NT2/D1 (cell line): ENCODE measurements around the gene LNPK.

Experiments
- DNase-seq: peaks from one replicate; pipeline ENCODE4 v3.0.0-alpha.2; 2011; ENCODE audit warnings: low read depth, low spot score
- H3K27me3 ChIP-seq: 2 replicates; pipeline ENCODE4 v1.6.0; 2011; ENCODE audit warnings: mild to moderate bottlenecking; ENCODE audit not compliant: insufficient read length, insufficient read depth
- H3K36me3 ChIP-seq: 2 replicates; pipeline ENCODE4 v1.6.1; 2011; ENCODE audit warnings: mild to moderate bottlenecking, low read length, mixed read lengths; ENCODE audit not compliant: insufficient read depth, insufficient read length
- H3K4me1 ChIP-seq: 2 replicates; pipeline ENCODE4 v1.5.1; 2011; ENCODE audit not compliant: insufficient read depth, insufficient read length
- H3K4me3 ChIP-seq: 2 replicates; pipeline ENCODE4 v1.5.1; 2011; ENCODE audit warnings: low read depth; ENCODE audit not compliant: insufficient read length
- H3K9ac ChIP-seq: 2 replicates; pipeline ENCODE4 v1.6.0; 2011; ENCODE audit warnings: low read depth; ENCODE audit not compliant: insufficient read length
- H3K9me3 ChIP-seq: 2 replicates; pipeline ENCODE4 v1.5.1; 2011; ENCODE audit warnings: mild to moderate bottlenecking, low read length; ENCODE audit not compliant: insufficient read depth
- SUZ12 ChIP-seq: IDR thresholded peaks from 2 replicates; pipeline ENCODE4 v1.6.1; 2011; ENCODE audit not compliant: insufficient read length, insufficient read depth; ENCODE audit errors: extremely low read depth
- YY1 ChIP-seq: IDR thresholded peaks from 2 replicates; pipeline ENCODE4 v1.6.1; 2011; ENCODE audit not compliant: insufficient read length, insufficient read depth
- ZNF274 ChIP-seq: IDR thresholded peaks from 2 replicates; pipeline ENCODE4 v1.6.1; 2011; ENCODE audit warnings: mild to moderate bottlenecking, low read depth, low read length

Gene LNPK

GRCh38 chr2:175883586-175884194 lies 118.4 kb downstream of the LNPK start:
- TF ChIP-seq YY1 (no peak), SUZ12 (no peak), ZNF274 (no peak)
- H3K9ac ChIP-seq, result no peak overlapping the region
- DNase-seq, result no peak
- no peak overlapping the region for H3K4me3 ChIP-seq
- H3K9me3 ChIP-seq, result no peaks in the 10 kb centered on the region
- H3K27me3 ChIP-seq, result no peaks in the 10 kb centered on the region
- no peaks in the 10 kb centered on the region for H3K4me1 ChIP-seq
- no peaks in the 10 kb centered on the region for H3K36me3 ChIP-seq

DNA sequence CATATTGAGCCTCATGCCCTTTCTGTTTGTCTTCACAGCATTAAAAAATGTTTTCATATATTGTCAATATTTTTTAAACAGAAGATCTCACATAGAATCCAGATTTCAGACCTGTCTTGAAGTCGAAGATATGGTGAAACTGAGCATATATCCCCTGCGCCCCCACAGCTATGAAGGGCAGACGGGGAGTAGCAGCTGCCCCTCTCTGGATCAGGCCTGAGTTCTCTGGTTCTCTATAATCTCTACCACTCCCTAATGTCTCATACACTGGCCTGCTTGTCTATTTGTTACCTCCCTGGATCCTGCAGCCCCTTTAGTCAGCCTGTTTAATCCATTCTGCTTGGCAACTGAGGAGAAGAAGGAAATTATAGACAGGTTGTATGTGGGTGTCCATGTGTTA lies 122.4 kb downstream of the LNPK start:
- Histone ChIP-seq H3K36me3 (no peaks in the 10 kb centered on the region), H3K27me3 (no peaks in the 10 kb centered on the region), H3K4me3 (no peak overlapping the region), H3K9ac (no peak overlapping the region), H3K4me1 (no peaks in the 10 kb centered on the region), H3K9me3 (no peaks in the 10 kb centered on the region)
- no peak for TF ChIP-seq ZNF274
- TF ChIP-seq YY1, result no peak
- no peak for TF ChIP-seq SUZ12
- no peak for DNase-seq

DNA sequence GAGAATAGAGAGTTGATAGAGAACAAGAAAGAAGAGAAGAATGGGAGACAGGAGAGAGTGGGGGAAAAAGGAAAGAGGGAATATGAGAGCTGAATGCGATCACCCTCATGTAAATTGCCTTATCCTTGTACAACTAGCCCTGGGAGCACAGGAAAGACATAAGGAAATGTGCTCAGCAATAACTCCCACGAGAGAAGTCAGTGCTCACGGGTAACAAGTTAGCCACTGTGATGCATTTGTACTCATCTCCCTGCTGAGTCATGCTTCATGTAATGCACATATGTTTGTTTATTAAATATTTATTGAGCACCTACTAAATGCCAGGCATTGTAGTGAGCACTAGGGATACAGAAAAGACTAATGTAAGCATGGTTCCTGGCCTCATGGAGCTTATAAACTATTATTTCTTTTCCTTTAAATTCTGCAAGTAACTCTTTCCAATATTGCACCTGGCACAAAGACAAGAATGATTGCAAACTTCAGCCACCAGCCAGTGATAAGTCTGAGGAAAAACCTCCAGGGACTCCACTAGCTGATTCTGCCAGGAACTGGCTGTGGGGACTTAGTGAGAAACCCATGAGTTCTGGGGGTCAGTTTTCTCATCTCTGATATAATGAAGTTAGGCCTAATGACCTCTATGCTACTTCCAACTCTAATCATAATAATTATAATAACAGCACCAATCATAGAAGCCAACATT lies 124.1 kb downstream of the LNPK start:
- Histone ChIP-seq H3K27me3 (no peaks in the 10 kb centered on the region), H3K9ac (no peak overlapping the region), H3K36me3 (no peaks in the 10 kb centered on the region), H3K9me3 (no peaks in the 10 kb centered on the region), H3K4me1 (no peaks in the 10 kb centered on the region), H3K4me3 (no peak overlapping the region)
- no peak for DNase-seq
- no peak for TF ChIP-seq SUZ12
- TF ChIP-seq YY1, result no peak
- no peak for TF ChIP-seq ZNF274

GRCh38 chr2:175874291-175874690 lies 127.8 kb downstream of the LNPK start:
- no peak overlapping the region for H3K4me3 ChIP-seq
- no peaks in the 10 kb centered on the region for H3K4me1 ChIP-seq
- no peaks in the 10 kb centered on the region for H3K27me3 ChIP-seq
- TF ChIP-seq YY1 (no peak), ZNF274 (no peak), SUZ12 (no peak)
- no peaks in the 10 kb centered on the region for H3K9me3 ChIP-seq
- no peaks in the 10 kb centered on the region for H3K36me3 ChIP-seq
- no peak for DNase-seq
- no peak overlapping the region for H3K9ac ChIP-seq
